Measurements from ENCODE around the gene SLC29A2. TPM values are rescaled to one million over a fixed set of nuclear protein-coding genes. Genes with fewer than 3 reads are reported as not detected.
A peak's percentile ranks its signal among the peaks of the same experiment; 100 is the strongest.

SLC29A2 gene
- total RNA-seq: 1 to 10 TPM; 1.8 to 2.7 (median 2.4) TPM

- peak; percentile 23 to 89 for DNase-seq (ENCODE audit: low spot score in 2 of 2)
- TF ChIP-seq CTCF (IDR thresholded peaks at IDR 0.05) (no peak), POLR2A (IDR thresholded peaks at IDR 0.05) (no peak)
- intact Hi-C loops (cut with DNase I; ENCODE audit: low total_unique reads): no loop called here
- 0% methylated on average over 33 to 51 of the region's 72 CpGs for WGBS, 2 donors
- peak within 1 kb of the TSS; percentile 64 for H3K4me3 ChIP-seq (ENCODE audit: low read depth, poor library complexity, severe bottlenecking)
These were observed at the start of gene SLC29A2 for GRCh38 chr11:66371627-66372415. Gene SLC29A2 (minus strand): TSS chr11:66371760. CDS start chr11:66371591, 169 bp downstream.

- H3K4me3 ChIP-seq (ENCODE audit: low read depth, poor library complexity, severe bottlenecking): no peak within 1 kb of the TSS
- WGBS, 2 donors: 2 to 7% methylated on average over 42 to 58 of the region's 71 CpGs
- no peak for DNase-seq (ENCODE audit: low spot score in 2 of 2)
- TF ChIP-seq POLR2A (IDR thresholded peaks at IDR 0.05) (no peak), CTCF (IDR thresholded peaks at IDR 0.05) (no peak)
- intact Hi-C loops (cut with DNase I; ENCODE audit: low total_unique reads): no loop called here
These were observed 49.3 kb upstream of the SLC29A2 start, which contains the start of gene NPAS4 for GRCh38 chr11:66420671-66421476. Gene NPAS4 (plus strand): TSS chr11:66421035. CDS start chr11:66421180, 145 bp downstream.

- no peak for DNase-seq (ENCODE audit: low spot score in 2 of 2)
- H3K4me3 ChIP-seq (ENCODE audit: low read depth, poor library complexity, severe bottlenecking): no peak overlapping the region
- 3% methylated on average over 23 to 30 of the region's 30 CpGs for WGBS, 2 donors
- TF ChIP-seq POLR2A (IDR thresholded peaks at IDR 0.05) (no peak), CTCF (IDR thresholded peaks at IDR 0.05) (no peak)
- intact Hi-C loops (cut with DNase I; ENCODE audit: low total_unique reads): loop anchor here (10.0 kb wide), 1 partner anchor 415 kb away; no protein-coding TSS in a partner anchor
These were observed 48.3 kb upstream of the SLC29A2 start for GRCh38 chr11:66419825-66420224.

- no peak for TF ChIP-seq POLR2A (IDR thresholded peaks at IDR 0.05)
- TF ChIP-seq CTCF (IDR thresholded peaks at IDR 0.05): no peak
- WGBS, 2 donors: 45 to 57% methylated on average over 3 of the region's 3 CpGs
- intact Hi-C loops (cut with DNase I; ENCODE audit: low total_unique reads): loop anchor here (10.0 kb wide), 1 partner anchor 416 kb away; no protein-coding TSS in a partner anchor
These were observed 47.4 kb upstream of the SLC29A2 start for GRCh38 chr11:66418986-66419308.

GRCh38 chr11:66418168-66418985 lies 46.8 kb upstream of the SLC29A2 start:
- peak; percentile 31 to 89 for DNase-seq (ENCODE audit: low spot score in 2 of 2)
- WGBS, 2 donors: 8 to 12% methylated on average over 16 of the region's 16 CpGs
- TF ChIP-seq CTCF (IDR thresholded peaks at IDR 0.05): no peak
- no peak for TF ChIP-seq POLR2A (IDR thresholded peaks at IDR 0.05)
- intact Hi-C loops (cut with DNase I; ENCODE audit: low total_unique reads): loop anchor here (10.0 kb wide), 1 partner anchor 416 kb away; no protein-coding TSS in a partner anchor
- no peak overlapping the region for H3K4me3 ChIP-seq (ENCODE audit: low read depth, poor library complexity, severe bottlenecking)

More at GRCh38 chr11:66418986-66419308, 47.4 kb upstream of the SLC29A2 start:
- DNase-seq (ENCODE audit: low spot score in 2 of 2): no peak
- no peak overlapping the region for H3K4me3 ChIP-seq (ENCODE audit: low read depth, poor library complexity, severe bottlenecking)
